Measurements from ENCODE around the gene SULT2B1. TPM values are rescaled to one million over a fixed set of nuclear protein-coding genes. Genes with fewer than 3 reads are reported as not detected.

Gene SULT2B1
- total RNA-seq, 1 donor from 2014 or later: not detected

DNA sequence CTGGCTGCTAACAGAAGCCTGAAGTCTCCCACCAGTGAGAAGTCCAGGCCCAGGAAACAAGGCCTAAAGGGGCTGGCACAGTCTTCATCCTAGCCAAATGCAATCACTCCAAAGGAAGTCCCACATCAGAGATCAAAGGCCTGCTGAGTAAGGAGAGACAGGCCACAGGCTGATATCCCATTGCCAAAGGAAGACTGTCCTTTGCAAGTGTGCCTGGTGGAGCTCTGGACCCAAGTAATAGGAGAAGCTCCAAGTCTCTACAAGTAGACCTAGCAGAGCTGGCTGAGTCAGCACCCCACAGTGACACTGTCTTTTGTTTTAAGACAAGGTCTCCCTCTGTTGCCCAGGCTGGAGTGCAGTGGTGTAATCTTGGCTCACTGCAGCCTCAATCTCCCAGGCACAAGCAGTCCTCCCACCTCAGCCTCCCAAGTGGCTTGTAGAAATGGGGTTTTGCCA, 80.7 kb downstream of the SULT2B1 start:
- no peak for TF ChIP-seq CTCF (IDR thresholded peaks at IDR 0.05; ENCODE audit: unreplicated experiment)
- Mint-ChIP-seq H3K27ac (no peak overlapping the region), H3K36me3 (ENCODE audit: insufficient read depth) (peaks cover 4% of the 10 kb centered on the region), H3K4me1 (ENCODE audit: low read depth) (peaks cover 19% of the 10 kb centered on the region), H3K4me3 (ENCODE audit: low read depth) (no peak overlapping the region), H3K9me3 (ENCODE audit: low read depth) (no peaks in the 10 kb centered on the region), H3K27me3 (peaks cover 3% of the 10 kb centered on the region)
- no peak for DNase-seq (ENCODE audit: low spot score, unreplicated experiment)

- peaks cover 4% of the 10 kb centered on the region for H3K36me3 Mint-ChIP-seq (ENCODE audit: insufficient read depth)
- H3K9me3 Mint-ChIP-seq (ENCODE audit: low read depth): no peaks in the 10 kb centered on the region
- H3K27me3 Mint-ChIP-seq: peaks cover 3% of the 10 kb centered on the region
- no peak overlapping the region for H3K4me3 Mint-ChIP-seq (ENCODE audit: low read depth)
- no peak overlapping the region for H3K27ac Mint-ChIP-seq
- peaks cover 21% of the 10 kb centered on the region for H3K4me1 Mint-ChIP-seq (ENCODE audit: low read depth)
- no peak for TF ChIP-seq CTCF (IDR thresholded peaks at IDR 0.05; ENCODE audit: unreplicated experiment)
- no peak for DNase-seq (ENCODE audit: low spot score, unreplicated experiment)
Observed at GRCh38 chr19:48633148-48634035, 81.4 kb downstream of the SULT2B1 start.

- Mint-ChIP-seq H3K27ac (no peak overlapping the region), H3K4me1 (ENCODE audit: low read depth) (peaks cover 22% of the 10 kb centered on the region), H3K27me3 (peaks cover 6% of the 10 kb centered on the region), H3K36me3 (ENCODE audit: insufficient read depth) (peaks cover 1% of the 10 kb centered on the region), H3K4me3 (ENCODE audit: low read depth) (no peak overlapping the region), H3K9me3 (ENCODE audit: low read depth) (no peaks in the 10 kb centered on the region)
- no peak for DNase-seq (ENCODE audit: low spot score, unreplicated experiment)
- no peak for TF ChIP-seq CTCF (IDR thresholded peaks at IDR 0.05; ENCODE audit: unreplicated experiment)
Observed at GRCh38 chr19:48634036-48634342, 82.0 kb downstream of the SULT2B1 start.

DNA sequence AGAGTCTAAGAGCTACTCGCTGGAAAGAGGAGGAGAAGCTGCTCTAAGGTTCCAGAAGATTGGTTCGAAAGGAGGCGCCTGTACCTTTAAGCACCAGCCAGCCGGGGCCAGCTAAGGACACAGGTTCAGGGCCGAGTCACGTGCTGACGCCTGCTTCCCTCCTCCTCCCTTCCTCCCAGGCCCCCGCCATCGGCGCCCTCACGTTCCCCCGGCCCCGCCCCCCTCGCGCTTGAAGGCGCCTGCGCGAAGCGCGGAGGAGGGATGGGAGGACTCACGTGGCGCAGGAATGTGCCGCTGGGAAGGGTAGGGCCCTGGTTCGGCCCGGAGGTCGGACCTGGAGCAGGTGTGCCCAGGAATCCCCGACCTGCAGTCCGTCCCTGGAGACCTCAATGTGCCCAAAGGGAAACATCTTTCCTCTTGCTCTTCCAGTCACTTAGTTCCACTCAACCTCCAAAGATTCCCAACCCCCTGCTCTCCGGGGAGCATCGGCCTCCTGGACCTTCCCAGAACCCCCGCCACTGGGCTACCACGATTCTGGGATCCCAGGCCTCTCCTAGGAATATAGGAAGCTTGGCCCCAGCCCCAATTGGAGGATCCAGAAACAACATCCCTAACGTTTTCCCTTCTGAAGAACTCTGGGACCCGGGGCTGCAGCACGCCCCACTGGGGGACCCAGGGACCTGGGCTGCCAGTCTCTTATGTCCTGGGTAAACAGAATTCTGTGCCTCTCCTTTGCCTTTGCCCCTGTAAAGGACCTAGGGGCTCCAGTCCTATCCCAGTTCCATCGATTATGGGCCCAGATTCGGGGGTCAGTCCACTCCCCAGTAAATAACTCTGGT, 82.7 kb downstream of the SULT2B1 start:
- Mint-ChIP-seq H3K27ac (peak overlapping the region; percentile 91), H3K4me3 (ENCODE audit: low read depth) (peak overlapping the region; percentile 64), H3K36me3 (ENCODE audit: insufficient read depth) (peaks cover 1% of the 10 kb centered on the region), H3K4me1 (ENCODE audit: low read depth) (peaks cover 22% of the 10 kb centered on the region), H3K9me3 (ENCODE audit: low read depth) (no peaks in the 10 kb centered on the region), H3K27me3 (peaks cover 7% of the 10 kb centered on the region)
- DNase-seq (ENCODE audit: low spot score, unreplicated experiment): peak; percentile 86
- TF ChIP-seq CTCF (IDR thresholded peaks at IDR 0.05; ENCODE audit: unreplicated experiment): no peak

GRCh38 chr19:48635263-48635965, 83.4 kb downstream of the SULT2B1 start:
- no peak for TF ChIP-seq CTCF (IDR thresholded peaks at IDR 0.05; ENCODE audit: unreplicated experiment)
- peak overlapping the region; percentile 85 for H3K4me3 Mint-ChIP-seq (ENCODE audit: low read depth)
- H3K27ac Mint-ChIP-seq: peak overlapping the region; percentile 91
- peaks cover 18% of the 10 kb centered on the region for H3K4me1 Mint-ChIP-seq (ENCODE audit: low read depth)
- no peak for DNase-seq (ENCODE audit: low spot score, unreplicated experiment)
- no peaks in the 10 kb centered on the region for H3K36me3 Mint-ChIP-seq (ENCODE audit: insufficient read depth)
- H3K27me3 Mint-ChIP-seq: peaks cover 11% of the 10 kb centered on the region
- H3K9me3 Mint-ChIP-seq (ENCODE audit: low read depth): no peaks in the 10 kb centered on the region

All from progenitor cell of endocrine pancreas (in vitro differentiated cells).